Ectodermal cell (in vitro differentiated cells): ENCODE results near the gene PIKFYVE.

Source experiments
- H3K27ac ChIP-seq: 2 replicates; pipeline ENCODE4 v1.7.0; 2013; ENCODE audit warnings: mild to moderate bottlenecking, low read depth, low read length; ENCODE audit not compliant: insufficient read depth, poor library complexity, severe bottlenecking
- H3K27me3 ChIP-seq: 2 replicates; pipeline ENCODE4 v1.7.0; 2013; ENCODE audit warnings: mild to moderate bottlenecking, low read length; ENCODE audit not compliant: insufficient read depth, control insufficient read depth, poor library complexity, severe bottlenecking
- H3K36me3 ChIP-seq: one replicate; pipeline ENCODE4 v1.7.0; 2013; ENCODE audit warnings: low read length; ENCODE audit not compliant: control insufficient read depth, insufficient read depth
- H3K4me1 ChIP-seq: one replicate; pipeline ENCODE4 v1.7.0; 2013; ENCODE audit warnings: low read length; ENCODE audit not compliant: control insufficient read depth, insufficient read depth
- H3K4me3 ChIP-seq: 2 replicates; pipeline ENCODE4 v1.7.0; 2013; ENCODE audit warnings: low read depth, low read length, control low read depth; ENCODE audit not compliant: insufficient read depth
- H3K9me3 ChIP-seq: 2 replicates; pipeline ENCODE4 v1.7.0; 2013; ENCODE audit warnings: mild to moderate bottlenecking, low read length, moderate library complexity; ENCODE audit not compliant: control insufficient read depth
- WGBS, 2 experiments: methylation state at CpG; one replicate each; pipeline ENCODE4 v1.1.7; 2013; ENCODE audit warnings: missing lambda C conversion rate in 2 of 2; 5-methylcytosine and 5-hydroxymethylcytosine counted together

Gene PIKFYVE

GRCh38 chr2:208239770-208240493 lies 26.1 kb upstream of the PIKFYVE start:
- no peaks in the 10 kb centered on the region for H3K27me3 ChIP-seq
- H3K4me1 ChIP-seq, result no peaks in the 10 kb centered on the region
- 93 to 97% methylated on average over 8 to 9 of the region's 9 CpGs for WGBS, 2 experiments
- H3K4me3 ChIP-seq, result no peak overlapping the region
- H3K36me3 ChIP-seq, result peaks cover 46% of the 10 kb centered on the region
- H3K27ac ChIP-seq, result no peak overlapping the region
- no peaks in the 10 kb centered on the region for H3K9me3 ChIP-seq

GRCh38 chr2:208240619-208241209 lies 25.3 kb upstream of the PIKFYVE start:
- 99 to 100% methylated on average over 2 of the region's 3 CpGs for WGBS, 2 experiments
- no peaks in the 10 kb centered on the region for H3K27me3 ChIP-seq
- H3K4me3 ChIP-seq, result no peak overlapping the region
- H3K4me1 ChIP-seq, result no peaks in the 10 kb centered on the region
- no peak overlapping the region for H3K27ac ChIP-seq
- H3K9me3 ChIP-seq, result no peaks in the 10 kb centered on the region
- H3K36me3 ChIP-seq, result peaks cover 47% of the 10 kb centered on the region

- no peak overlapping the region for H3K27ac ChIP-seq
- H3K4me3 ChIP-seq, result no peak overlapping the region
- H3K36me3 ChIP-seq, result peaks cover 64% of the 10 kb centered on the region
- no peaks in the 10 kb centered on the region for H3K9me3 ChIP-seq
- H3K27me3 ChIP-seq, result no peaks in the 10 kb centered on the region
- no peaks in the 10 kb centered on the region for H3K4me1 ChIP-seq
Measured at GRCh38 chr2:208244422-208244821, 21.6 kb upstream of the PIKFYVE start.

- Histone ChIP-seq H3K9me3 (no peaks in the 10 kb centered on the region), H3K27me3 (no peaks in the 10 kb centered on the region), H3K27ac (no peak overlapping the region), H3K36me3 (peaks cover 66% of the 10 kb centered on the region), H3K4me3 (no peak overlapping the region), H3K4me1 (no peaks in the 10 kb centered on the region)
- WGBS, 2 experiments, result 98% methylated on average over 3 of the region's 3 CpGs
Measured at GRCh38 chr2:208245746-208246145, 20.3 kb upstream of the PIKFYVE start.

GRCh38 chr2:208248601-208249000 lies 17.5 kb upstream of the PIKFYVE start:
- Histone ChIP-seq H3K4me3 (no peak overlapping the region), H3K9me3 (no peaks in the 10 kb centered on the region), H3K27me3 (no peaks in the 10 kb centered on the region), H3K27ac (no peak overlapping the region), H3K4me1 (peaks cover 9% of the 10 kb centered on the region), H3K36me3 (peaks cover 67% of the 10 kb centered on the region)
- 99 to 100% methylated on average over 3 of the region's 3 CpGs for whole genome bisulfite sequencing, 2 experiments

GRCh38 chr2:208249296-208249695 lies 16.8 kb upstream of the PIKFYVE start:
- Histone ChIP-seq H3K4me3 (no peak overlapping the region), H3K27me3 (no peaks in the 10 kb centered on the region), H3K4me1 (peaks cover 12% of the 10 kb centered on the region), H3K9me3 (no peaks in the 10 kb centered on the region), H3K36me3 (peaks cover 63% of the 10 kb centered on the region), H3K27ac (no peak overlapping the region)
- 89 to 92% methylated on average over 2 of the region's 2 CpGs for WGBS, 2 experiments

- H3K27ac ChIP-seq, result no peak overlapping the region
- H3K36me3 ChIP-seq, result peaks cover 58% of the 10 kb centered on the region
- no peaks in the 10 kb centered on the region for H3K27me3 ChIP-seq
- no peak overlapping the region for H3K4me3 ChIP-seq
- H3K4me1 ChIP-seq, result peaks cover 12% of the 10 kb centered on the region
- H3K9me3 ChIP-seq, result no peaks in the 10 kb centered on the region
- 86 to 89% methylated on average over 2 of the region's 2 CpGs for WGBS, 2 experiments
Measured at GRCh38 chr2:208250388-208250787, 15.7 kb upstream of the PIKFYVE start.

GRCh38 chr2:208251098-208251497 lies 15.0 kb upstream of the PIKFYVE start:
- 96 to 99% methylated on average over 4 of the region's 4 CpGs for WGBS, 2 experiments
- Histone ChIP-seq H3K36me3 (peaks cover 53% of the 10 kb centered on the region), H3K4me3 (no peak overlapping the region), H3K27me3 (no peaks in the 10 kb centered on the region), H3K27ac (no peak overlapping the region), H3K9me3 (no peaks in the 10 kb centered on the region), H3K4me1 (peaks cover 12% of the 10 kb centered on the region)

GRCh38 chr2:208252716-208253492 lies 13.2 kb upstream of the PIKFYVE start:
- H3K9me3 ChIP-seq, result no peaks in the 10 kb centered on the region

GRCh38 chr2:208253600-208254117 lies 12.4 kb upstream of the PIKFYVE start:
- no peak overlapping the region for H3K27ac ChIP-seq
- peaks cover 15% of the 10 kb centered on the region for H3K4me1 ChIP-seq
- H3K9me3 ChIP-seq, result no peaks in the 10 kb centered on the region
- peak overlapping the region; percentile 50 for H3K4me3 ChIP-seq
- peaks cover 31% of the 10 kb centered on the region for H3K36me3 ChIP-seq
- H3K27me3 ChIP-seq, result no peaks in the 10 kb centered on the region
- 28 to 32% methylated on average over 7 of the region's 7 CpGs for WGBS, 2 experiments

More at GRCh38 chr2:208252716-208253492, 13.2 kb upstream of the PIKFYVE start:
- no peak overlapping the region for H3K27ac ChIP-seq
- peak overlapping the region; percentile 50 for H3K4me3 ChIP-seq
- no peaks in the 10 kb centered on the region for H3K27me3 ChIP-seq
- WGBS, 2 experiments, result 97 to 100% methylated on average over 2 to 3 of the region's 3 CpGs
- H3K4me1 ChIP-seq, result peaks cover 15% of the 10 kb centered on the region
- H3K36me3 ChIP-seq, result peaks cover 39% of the 10 kb centered on the region
